Measurements from ENCODE around the gene SLC6A7. TPM values are rescaled to one million over a fixed set of nuclear protein-coding genes. Genes with fewer than 3 reads are reported as not detected.

Gene SLC6A7
- total RNA-seq, 1 donor from 2014 or later = not detected

DNA sequence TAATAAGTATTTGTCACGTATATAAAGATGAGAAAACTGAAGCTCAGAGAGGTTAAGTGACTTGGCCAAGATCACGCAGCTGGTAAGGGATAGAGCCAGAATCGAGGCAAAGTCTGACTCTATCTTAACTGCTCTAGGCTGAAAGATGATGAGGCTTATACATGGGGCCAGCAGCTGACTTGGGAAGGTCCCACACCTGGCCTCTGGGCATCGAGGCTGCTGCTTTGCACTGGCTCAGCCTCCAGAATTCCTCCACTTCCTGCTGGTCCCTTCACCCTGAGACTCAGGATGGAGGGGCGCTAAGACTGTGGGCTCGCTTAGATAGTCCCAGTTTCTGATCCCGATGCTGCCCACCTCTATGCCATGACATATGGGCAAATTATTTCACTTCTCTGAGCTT is 64.5 kb downstream of the SLC6A7 start:
- TF ChIP-seq, protein P1, sequence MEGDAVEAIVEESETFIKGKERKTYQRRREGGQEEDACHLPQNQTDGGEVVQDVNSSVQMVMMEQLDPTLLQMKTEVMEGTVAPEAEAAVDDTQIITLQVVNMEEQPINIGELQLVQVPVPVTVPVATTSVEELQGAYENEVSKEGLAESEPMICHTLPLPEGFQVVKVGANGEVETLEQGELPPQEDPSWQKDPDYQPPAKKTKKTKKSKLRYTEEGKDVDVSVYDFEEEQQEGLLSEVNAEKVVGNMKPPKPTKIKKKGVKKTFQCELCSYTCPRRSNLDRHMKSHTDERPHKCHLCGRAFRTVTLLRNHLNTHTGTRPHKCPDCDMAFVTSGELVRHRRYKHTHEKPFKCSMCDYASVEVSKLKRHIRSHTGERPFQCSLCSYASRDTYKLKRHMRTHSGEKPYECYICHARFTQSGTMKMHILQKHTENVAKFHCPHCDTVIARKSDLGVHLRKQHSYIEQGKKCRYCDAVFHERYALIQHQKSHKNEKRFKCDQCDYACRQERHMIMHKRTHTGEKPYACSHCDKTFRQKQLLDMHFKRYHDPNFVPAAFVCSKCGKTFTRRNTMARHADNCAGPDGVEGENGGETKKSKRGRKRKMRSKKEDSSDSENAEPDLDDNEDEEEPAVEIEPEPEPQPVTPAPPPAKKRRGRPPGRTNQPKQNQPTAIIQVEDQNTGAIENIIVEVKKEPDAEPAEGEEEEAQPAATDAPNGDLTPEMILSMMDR (IDR thresholded peaks at IDR 0.05; ENCODE audit: unreplicated experiment) = no peak
- Mint-ChIP-seq H3K9me3 (ENCODE audit: unreplicated experiment) (no peaks in the 10 kb centered on the region), H3K36me3 (ENCODE audit: low read depth, unreplicated experiment) (no peaks in the 10 kb centered on the region), H3K27me3 (ENCODE audit: unreplicated experiment) (peaks cover 8% of the 10 kb centered on the region), H3K4me3 (ENCODE audit: unreplicated experiment) (no peak overlapping the region), H3K4me1 (ENCODE audit: unreplicated experiment) (peaks cover 11% of the 10 kb centered on the region), H3K27ac (ENCODE audit: unreplicated experiment) (no peak overlapping the region)
- DNase-seq (ENCODE audit: low spot score) = no peak

DNA sequence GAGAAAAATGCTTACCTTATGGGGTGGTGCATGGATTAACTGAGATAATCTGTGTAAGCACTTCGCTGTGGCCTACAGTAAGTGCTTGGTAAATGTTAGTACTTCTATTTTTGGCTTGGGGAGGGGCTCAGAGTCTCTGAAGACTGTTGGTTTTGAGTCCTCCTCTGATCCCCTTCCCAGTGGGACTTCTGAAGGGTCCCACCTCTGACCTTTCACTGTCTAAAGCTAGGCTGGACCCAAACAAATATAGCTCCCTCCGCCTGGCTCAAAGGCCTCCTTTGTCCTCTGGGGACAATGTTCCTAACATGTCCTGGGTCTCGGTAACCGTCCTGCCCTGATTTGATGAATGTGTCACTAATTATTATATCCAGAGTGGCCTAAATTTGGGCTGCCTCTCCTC is 64.9 kb downstream of the SLC6A7 start:
- no peak for DNase-seq (ENCODE audit: low spot score)
- H3K36me3 Mint-ChIP-seq (ENCODE audit: low read depth, unreplicated experiment) = no peaks in the 10 kb centered on the region
- H3K27ac Mint-ChIP-seq (ENCODE audit: unreplicated experiment) = peak overlapping the region; percentile 14
- peaks cover 11% of the 10 kb centered on the region for H3K4me1 Mint-ChIP-seq (ENCODE audit: unreplicated experiment)
- H3K4me3 Mint-ChIP-seq (ENCODE audit: unreplicated experiment) = no peak overlapping the region
- H3K9me3 Mint-ChIP-seq (ENCODE audit: unreplicated experiment) = no peaks in the 10 kb centered on the region
- peaks cover 4% of the 10 kb centered on the region for H3K27me3 Mint-ChIP-seq (ENCODE audit: unreplicated experiment)
- TF ChIP-seq, protein P1 (IDR thresholded peaks at IDR 0.05; ENCODE audit: unreplicated experiment) = no peak

DNA sequence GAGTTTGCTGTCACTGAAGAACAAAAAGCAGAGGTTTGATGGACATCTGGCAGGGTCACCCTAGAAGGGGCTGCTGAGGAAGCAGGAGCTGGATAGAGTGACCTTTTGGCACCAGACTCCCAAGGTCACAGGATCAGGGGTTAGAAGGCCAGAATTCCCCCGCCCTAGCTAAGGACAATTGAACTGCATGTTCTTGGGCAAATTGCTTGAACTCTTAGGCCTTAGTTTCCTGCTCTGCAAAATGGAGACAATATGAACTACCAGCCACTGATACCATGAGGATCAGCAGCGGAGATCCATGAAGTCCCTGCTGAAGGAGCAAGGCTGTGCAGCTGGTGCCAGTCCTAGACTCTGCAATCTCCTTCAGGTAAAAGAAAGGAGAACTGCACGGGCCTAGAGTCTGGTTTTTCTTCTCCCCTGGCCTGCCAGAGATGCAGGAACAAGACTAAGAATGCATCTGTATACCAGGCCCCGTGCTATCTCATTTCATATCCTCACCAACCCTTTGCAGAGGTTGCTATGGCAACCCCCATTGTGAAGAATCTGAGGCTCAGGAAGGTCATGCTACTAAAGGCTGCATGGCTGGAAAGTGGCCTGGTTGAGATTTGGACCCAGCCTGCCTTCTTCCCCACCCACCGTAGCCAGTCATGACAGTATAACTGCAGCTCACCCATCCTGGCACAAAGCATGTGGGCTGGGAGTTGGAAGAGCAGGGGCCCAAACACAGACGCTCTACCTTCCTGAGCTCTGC is 66.0 kb downstream of the SLC6A7 start:
- Mint-ChIP-seq H3K9me3 (ENCODE audit: unreplicated experiment) (no peaks in the 10 kb centered on the region), H3K4me1 (ENCODE audit: unreplicated experiment) (peaks cover 11% of the 10 kb centered on the region), H3K27me3 (ENCODE audit: unreplicated experiment) (peaks cover 5% of the 10 kb centered on the region), H3K36me3 (ENCODE audit: low read depth, unreplicated experiment) (no peaks in the 10 kb centered on the region), H3K4me3 (ENCODE audit: unreplicated experiment) (no peak overlapping the region), H3K27ac (ENCODE audit: unreplicated experiment) (peak overlapping the region; percentile 57)
- TF ChIP-seq, protein P1 (IDR thresholded peaks at IDR 0.05; ENCODE audit: unreplicated experiment) = no peak
- DNase-seq (ENCODE audit: low spot score) = peak; percentile 53

DNA sequence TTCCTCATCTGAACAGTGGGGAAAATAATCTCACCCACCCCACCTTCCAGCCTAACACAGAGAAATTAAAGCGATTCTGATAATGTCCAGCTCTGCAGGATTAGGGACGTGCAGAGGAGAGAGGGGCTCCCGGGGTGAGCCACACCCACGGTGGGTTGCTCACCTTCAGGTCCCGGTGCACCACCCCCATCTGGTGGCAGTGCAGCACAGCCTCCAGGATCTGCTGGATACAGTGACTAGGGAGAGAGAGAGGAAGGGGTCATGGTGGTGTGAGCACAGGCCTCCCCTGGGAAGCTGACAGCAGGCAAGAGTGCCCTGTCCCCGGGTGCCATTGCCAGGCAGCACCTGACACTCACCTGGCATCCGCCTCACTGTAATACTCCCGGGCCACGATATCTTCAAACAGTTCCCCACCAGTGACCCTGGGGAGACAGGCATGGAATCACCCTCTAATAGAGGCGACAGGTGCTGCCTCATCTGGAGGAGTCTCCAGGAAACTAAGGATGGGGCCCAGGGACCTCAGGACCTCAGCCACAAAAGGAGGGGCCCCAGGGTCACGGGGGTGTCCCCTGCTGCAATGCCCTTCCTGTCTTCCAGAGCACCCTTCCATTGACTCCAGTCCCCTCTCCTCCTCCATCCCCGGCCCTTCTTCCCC is 66.7 kb downstream of the SLC6A7 start:
- TF ChIP-seq, protein P1 (IDR thresholded peaks at IDR 0.05; ENCODE audit: unreplicated experiment) = no peak
- peaks cover 5% of the 10 kb centered on the region for H3K27me3 Mint-ChIP-seq (ENCODE audit: unreplicated experiment)
- H3K4me3 Mint-ChIP-seq (ENCODE audit: unreplicated experiment) = peak overlapping the region; percentile 66
- H3K27ac Mint-ChIP-seq (ENCODE audit: unreplicated experiment) = peak overlapping the region; percentile 67
- peaks cover 11% of the 10 kb centered on the region for H3K4me1 Mint-ChIP-seq (ENCODE audit: unreplicated experiment)
- no peaks in the 10 kb centered on the region for H3K36me3 Mint-ChIP-seq (ENCODE audit: low read depth, unreplicated experiment)
- no peaks in the 10 kb centered on the region for H3K9me3 Mint-ChIP-seq (ENCODE audit: unreplicated experiment)
- peak; percentile 66 for DNase-seq (ENCODE audit: low spot score)

DNA sequence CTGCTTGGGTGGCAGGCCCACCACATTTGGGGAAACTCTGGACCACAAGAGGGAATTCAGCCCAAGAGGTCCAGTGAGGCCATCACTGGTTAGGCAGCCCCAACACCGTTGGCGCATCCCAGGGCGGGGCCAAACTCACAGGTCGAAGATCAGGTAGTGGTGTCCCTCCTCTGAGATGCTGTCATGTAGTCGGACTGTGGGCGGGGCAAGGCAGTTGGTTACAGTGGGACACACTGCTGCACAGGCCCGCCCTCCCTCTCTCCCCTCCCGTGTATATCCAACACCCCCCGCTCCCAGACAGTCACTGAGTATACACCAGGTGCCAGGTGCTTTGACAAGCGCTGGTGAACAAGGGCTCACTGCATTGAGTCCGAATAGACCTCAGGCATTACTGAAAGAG is 67.6 kb downstream of the SLC6A7 start:
- Mint-ChIP-seq H3K36me3 (ENCODE audit: low read depth, unreplicated experiment) (no peaks in the 10 kb centered on the region), H3K27me3 (ENCODE audit: unreplicated experiment) (peaks cover 7% of the 10 kb centered on the region), H3K27ac (ENCODE audit: unreplicated experiment) (no peak overlapping the region), H3K4me1 (ENCODE audit: unreplicated experiment) (peaks cover 11% of the 10 kb centered on the region), H3K9me3 (ENCODE audit: unreplicated experiment) (no peaks in the 10 kb centered on the region), H3K4me3 (ENCODE audit: unreplicated experiment) (no peak overlapping the region)
- TF ChIP-seq, protein P1 (IDR thresholded peaks at IDR 0.05; ENCODE audit: unreplicated experiment) = no peak
- no peak for DNase-seq (ENCODE audit: low spot score)

Measured in endothelial cell (in vitro differentiated cells).